Measurements from ENCODE around the gene PALM3.

- TF ChIP-seq POLR2AphosphoS5 (IDR thresholded peaks at IDR 0.05; ENCODE audit: low read depth, low read length) (no peak), POLR2A (IDR thresholded peaks at IDR 0.05; ENCODE audit: low read depth, low read length) (no peak), TAF1 (IDR thresholded peaks at IDR 0.05; ENCODE audit: borderline replicate concordance, low read depth, low read length) (no peak)
Observed at GRCh38 chr19:14086098-14086497, 24.2 kb upstream of the PALM3 start.

Data from GM12892 (cell line).